Measurements from ENCODE around the gene PRDM16. TPM values are rescaled to one million over a fixed set of nuclear protein-coding genes. Genes with fewer than 3 reads are reported as not detected.

PRDM16 gene
- total RNA-seq, 2 experiments from 2014 or later: not detected

- Histone ChIP-seq H2AFZ (ENCODE audit: low read length) (no peak overlapping the region), H3K79me2 (ENCODE audit: insufficient read depth, low read depth, low read length) (no peaks in the 10 kb centered on the region), H3K36me3 (ENCODE audit: insufficient read depth, low read length) (no peaks in the 10 kb centered on the region), H3K4me3 (ENCODE audit: low read depth, low read length, poor library complexity, severe bottlenecking) (no peak overlapping the region), H3K27ac (ENCODE audit: low read depth, low read length, poor library complexity, severe bottlenecking) (no peak overlapping the region), H3K4me1 (ENCODE audit: insufficient read depth, low read length, poor library complexity, severe bottlenecking) (no peaks in the 10 kb centered on the region), H3K4me2 (ENCODE audit: low read length) (no peak overlapping the region), H3K9me3 (ENCODE audit: low read length) (no peaks in the 10 kb centered on the region), H4K20me1 (ENCODE audit: insufficient read depth, low read length) (no peaks in the 10 kb centered on the region), H3K9me2 (ENCODE audit: insufficient read depth, low read length) (no peaks in the 10 kb centered on the region)
- intact Hi-C loops (cut with micrococcal nuclease; ENCODE audit: unreplicated experiment): no loop called here
- ChIA-PET CTCF (ENCODE audit: unreplicated experiment) (no interaction called here), POLR2A (no interaction called here)
- DNase-seq (ENCODE audit: low spot score): no peak
- TF ChIP-seq CTCF (conservative IDR thresholded peaks at IDR 0.05; ENCODE audit: low read length) (no peak), EZH2phosphoT487 (IDR thresholded peaks at IDR 0.05; ENCODE audit: borderline replicate concordance, low read depth, low read length) (no peak)
- no TSS peak for BruUV-seq (replicated peaks)
These were observed 195.5 kb downstream of the PRDM16 start for GRCh38 chr1:3264456-3264855.

- ChIA-PET CTCF (ENCODE audit: unreplicated experiment) (no interaction called here), POLR2A (no interaction called here)
- Histone ChIP-seq H3K9me3 (ENCODE audit: low read length) (no peaks in the 10 kb centered on the region), H4K20me1 (ENCODE audit: insufficient read depth, low read length) (no peaks in the 10 kb centered on the region), H3K4me3 (ENCODE audit: low read depth, low read length, poor library complexity, severe bottlenecking) (no peak overlapping the region), H3K36me3 (ENCODE audit: insufficient read depth, low read length) (no peaks in the 10 kb centered on the region), H3K9me2 (ENCODE audit: insufficient read depth, low read length) (no peaks in the 10 kb centered on the region), H3K27ac (ENCODE audit: low read depth, low read length, poor library complexity, severe bottlenecking) (no peak overlapping the region), H2AFZ (ENCODE audit: low read length) (no peak overlapping the region), H3K79me2 (ENCODE audit: insufficient read depth, low read depth, low read length) (no peaks in the 10 kb centered on the region), H3K4me1 (ENCODE audit: insufficient read depth, low read length, poor library complexity, severe bottlenecking) (no peaks in the 10 kb centered on the region), H3K4me2 (ENCODE audit: low read length) (no peak overlapping the region)
- BruUV-seq (replicated peaks): no TSS peak
- intact Hi-C loops (cut with micrococcal nuclease; ENCODE audit: unreplicated experiment): no loop called here
- no peak for DNase-seq (ENCODE audit: low spot score)
- TF ChIP-seq CTCF (conservative IDR thresholded peaks at IDR 0.05; ENCODE audit: low read length) (no peak), EZH2phosphoT487 (IDR thresholded peaks at IDR 0.05; ENCODE audit: borderline replicate concordance, low read depth, low read length) (no peak)
These were observed 197.1 kb downstream of the PRDM16 start for GRCh38 chr1:3265835-3266805.
